Memory B cell (primary cell): Measurements from ENCODE around the gene TRIM24.
A peak's percentile ranks its signal among the peaks of the same experiment; 100 is the strongest.
"Not testable (repeated sequence)": the region's sequence is repeated elsewhere in the genome, so short reads cannot be mapped to it uniquely, and the experiment has no call there.

Experiments
- ATAC-seq: fragments of 150-1000 bp; cut with Tn5 transposase; 2 replicates; pipeline ENCODE4 v1.10.0; 2021; ENCODE audit warnings: low read depth, mild to moderate bottlenecking, moderate library complexity
- DNase-seq, 2 donors: peaks; one replicate each; pipeline ENCODE4 v3.0.0; 2022; ENCODE audit warnings: low spot score in 2 of 2
- H3K27ac Mint-ChIP-seq: one replicate; pipeline ENCODE4 v1.8.0; 2022; ENCODE audit warnings: mild to moderate bottlenecking, moderate library complexity, mixed read lengths
- H3K27me3 Mint-ChIP-seq: one replicate; pipeline ENCODE4 v1.8.0; 2022; ENCODE audit warnings: mixed read lengths
- H3K36me3 Mint-ChIP-seq: one replicate; pipeline ENCODE4 v1.8.0; 2022; ENCODE audit warnings: mild to moderate bottlenecking, mixed read lengths
- H3K4me1 Mint-ChIP-seq: one replicate; pipeline ENCODE4 v1.8.0; 2022; ENCODE audit warnings: mixed read lengths
- H3K4me3 Mint-ChIP-seq: one replicate; pipeline ENCODE4 v1.8.0; 2022; ENCODE audit warnings: mild to moderate bottlenecking, moderate library complexity, mixed read lengths
- H3K9me3 Mint-ChIP-seq: one replicate; pipeline ENCODE4 v1.8.0; 2022; ENCODE audit warnings: mixed read lengths

TRIM24 gene

DNA sequence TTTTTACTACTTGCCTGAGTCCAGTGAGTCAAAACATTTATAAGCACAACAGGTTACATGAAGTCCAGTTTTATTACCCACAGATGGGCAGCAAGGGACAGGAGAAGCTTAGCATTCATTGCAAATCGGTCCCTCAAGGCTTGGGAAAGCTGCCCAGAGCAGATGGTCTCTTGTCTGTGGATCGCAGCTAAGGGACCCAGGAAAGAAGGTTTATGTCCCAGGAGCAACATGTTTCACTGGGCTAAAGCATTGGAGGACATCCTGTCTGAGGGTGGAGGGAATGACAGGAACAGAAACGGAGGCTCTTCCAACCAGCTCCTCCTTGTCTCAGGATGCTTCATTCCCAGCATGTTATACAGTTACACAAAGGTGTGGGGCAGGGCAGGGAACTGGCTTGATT is 39.3 kb downstream of the TRIM24 start:
- ATAC-seq: no peak
- Mint-ChIP-seq H3K4me3 (no peak overlapping the region), H3K9me3 (no peaks in the 10 kb centered on the region), H3K4me1 (peaks cover 14% of the 10 kb centered on the region), H3K27me3 (no peaks in the 10 kb centered on the region), H3K36me3 (peaks cover 20% of the 10 kb centered on the region), H3K27ac (no peak overlapping the region)
- no peak for DNase-seq

DNA sequence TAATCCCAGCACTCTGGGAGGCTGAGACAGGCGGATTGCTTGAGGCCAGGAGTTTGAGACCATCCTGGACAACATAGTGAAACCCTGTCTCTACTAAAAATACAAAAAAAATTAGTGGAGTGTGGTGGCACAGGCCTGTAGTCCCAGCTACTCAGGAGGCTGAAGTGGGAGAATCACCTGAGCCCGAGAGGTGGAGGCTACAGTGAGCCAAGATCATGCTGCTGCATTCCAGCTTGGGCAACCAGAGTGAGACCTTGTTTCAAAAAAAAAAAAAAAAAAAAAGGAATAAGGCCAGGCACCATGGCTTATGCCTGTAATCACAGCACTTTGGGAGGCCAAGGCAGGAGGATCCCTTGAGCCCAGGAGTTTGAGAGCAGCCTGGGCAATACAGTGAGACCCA is 40.2 kb downstream of the TRIM24 start:
- peaks cover 23% of the 10 kb centered on the region for H3K36me3 Mint-ChIP-seq
- not testable (repeated sequence) for H3K9me3 Mint-ChIP-seq, H3K27ac Mint-ChIP-seq, H3K27me3 Mint-ChIP-seq, DNase-seq, H3K4me3 Mint-ChIP-seq, ATAC-seq
- H3K4me1 Mint-ChIP-seq: peaks cover 15% of the 10 kb centered on the region

DNA sequence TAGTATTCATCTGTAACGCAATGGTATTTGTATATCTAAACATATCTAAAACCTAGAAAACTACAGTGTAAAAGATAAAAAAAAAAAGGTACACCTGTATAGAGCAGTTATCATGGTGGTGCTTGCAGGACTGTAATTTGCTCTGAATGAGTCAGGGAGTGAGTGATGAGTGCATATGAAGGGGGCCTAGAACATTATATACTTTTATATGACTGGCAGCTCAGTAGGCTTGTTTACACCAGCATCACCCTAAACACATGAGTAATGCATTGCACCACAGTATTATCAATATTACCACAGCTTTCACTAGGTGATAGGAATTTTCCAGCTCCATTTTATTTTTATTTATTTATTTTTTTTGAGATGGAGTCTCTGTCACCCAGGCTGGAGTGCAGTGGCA is 40.8 kb downstream of the TRIM24 start:
- H3K27me3 Mint-ChIP-seq: no peaks in the 10 kb centered on the region
- peaks cover 16% of the 10 kb centered on the region for H3K4me1 Mint-ChIP-seq
- DNase-seq (no peak), ATAC-seq (no peak)
- peaks cover 26% of the 10 kb centered on the region for H3K36me3 Mint-ChIP-seq
- H3K27ac Mint-ChIP-seq: no peak overlapping the region
- H3K4me3 Mint-ChIP-seq: no peak overlapping the region
- no peaks in the 10 kb centered on the region for H3K9me3 Mint-ChIP-seq

DNA sequence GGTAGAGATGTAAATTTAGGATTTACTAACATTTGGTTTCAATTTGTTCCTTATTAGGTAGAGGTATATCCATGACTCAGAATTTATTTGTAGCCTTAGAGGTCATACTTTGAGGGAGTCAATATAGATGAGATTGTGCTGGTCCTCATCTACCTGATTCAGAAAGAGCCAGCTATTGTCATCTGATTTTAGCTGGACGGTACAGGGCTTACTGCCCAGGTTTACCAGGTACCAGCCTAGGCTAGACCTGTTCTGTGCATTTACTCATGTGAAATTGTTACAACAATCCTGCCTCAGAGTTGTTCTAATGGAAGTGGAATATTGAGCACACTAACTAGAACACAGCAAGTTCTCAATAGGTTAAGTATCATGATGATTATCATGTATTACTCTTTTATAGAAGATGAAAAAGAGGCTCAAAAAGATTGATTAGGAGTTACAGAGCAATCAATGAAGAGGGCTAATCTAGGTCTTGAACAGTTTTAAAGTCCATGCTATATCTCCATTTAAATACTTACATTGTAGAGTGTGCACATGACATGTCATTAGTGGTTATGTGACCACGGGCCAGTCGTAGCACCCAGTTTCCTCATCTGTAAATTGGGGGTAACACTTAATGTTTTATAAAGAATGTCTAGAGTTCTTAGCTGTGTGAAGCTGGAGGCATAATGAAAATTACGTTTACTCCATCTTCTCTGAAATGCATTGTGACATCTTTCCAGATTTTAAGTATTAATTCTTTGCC is 42.1 kb downstream of the TRIM24 start:
- H3K4me1 Mint-ChIP-seq: peaks cover 20% of the 10 kb centered on the region
- no peaks in the 10 kb centered on the region for H3K27me3 Mint-ChIP-seq
- no peak for DNase-seq
- H3K9me3 Mint-ChIP-seq: no peaks in the 10 kb centered on the region
- H3K4me3 Mint-ChIP-seq: no peak overlapping the region
- ATAC-seq: no peak
- peaks cover 29% of the 10 kb centered on the region for H3K36me3 Mint-ChIP-seq
- H3K27ac Mint-ChIP-seq: no peak overlapping the region

DNA sequence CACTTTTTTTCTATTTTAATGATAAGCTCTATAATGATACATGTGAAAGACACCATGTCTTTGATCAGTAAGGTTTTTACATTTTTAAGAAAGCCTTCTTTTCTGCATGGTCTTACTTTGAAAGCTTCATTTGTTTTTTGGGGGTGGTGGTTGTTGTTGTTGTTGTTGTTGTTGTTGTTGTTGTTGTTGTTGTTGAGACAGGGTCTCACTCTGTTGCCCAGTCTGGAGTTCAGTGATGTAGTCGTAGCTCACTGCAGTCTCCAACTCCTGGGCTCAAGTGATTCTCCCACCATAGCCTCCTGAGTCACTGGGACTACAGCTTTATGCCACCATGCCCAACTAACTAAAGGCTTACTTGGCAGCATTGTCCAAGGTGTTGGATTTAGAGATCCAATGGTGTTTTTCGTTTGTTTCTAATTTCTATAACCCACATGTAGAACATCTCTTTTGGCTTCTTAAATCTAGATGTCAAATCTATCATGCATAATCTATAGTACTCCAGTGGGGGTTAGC is 45.4 kb downstream of the TRIM24 start:
- no peaks in the 10 kb centered on the region for H3K9me3 Mint-ChIP-seq
- H3K4me1 Mint-ChIP-seq: peaks cover 17% of the 10 kb centered on the region
- H3K27ac Mint-ChIP-seq: no peak overlapping the region
- no peaks in the 10 kb centered on the region for H3K27me3 Mint-ChIP-seq
- DNase-seq (no peak), ATAC-seq (no peak)
- no peak overlapping the region for H3K4me3 Mint-ChIP-seq
- H3K36me3 Mint-ChIP-seq: peaks cover 28% of the 10 kb centered on the region

DNA sequence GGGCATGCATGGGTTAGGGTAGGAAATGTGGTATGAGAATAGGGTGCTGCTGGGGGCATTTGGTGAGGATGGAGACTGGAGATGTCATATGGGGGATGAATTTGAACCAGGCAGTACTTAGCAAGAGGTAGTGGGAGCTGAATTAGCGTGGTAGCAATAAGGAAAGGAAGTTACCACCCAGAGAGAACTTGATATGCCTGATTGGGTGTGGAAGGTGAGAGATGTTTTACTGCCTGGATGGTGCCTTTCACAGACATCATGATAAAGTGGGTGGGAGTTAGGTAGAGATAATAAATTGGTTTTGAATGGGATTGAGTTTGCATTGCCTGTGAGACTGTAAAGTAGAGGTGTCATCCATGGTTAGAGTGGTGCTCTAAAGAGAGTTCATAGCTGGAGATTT is 46.7 kb downstream of the TRIM24 start:
- Mint-ChIP-seq H3K9me3 (no peaks in the 10 kb centered on the region), H3K27ac (no peak overlapping the region), H3K4me3 (no peak overlapping the region), H3K36me3 (peaks cover 32% of the 10 kb centered on the region), H3K27me3 (no peaks in the 10 kb centered on the region), H3K4me1 (peaks cover 17% of the 10 kb centered on the region)
- DNase-seq: no peak
- no peak for ATAC-seq

DNA sequence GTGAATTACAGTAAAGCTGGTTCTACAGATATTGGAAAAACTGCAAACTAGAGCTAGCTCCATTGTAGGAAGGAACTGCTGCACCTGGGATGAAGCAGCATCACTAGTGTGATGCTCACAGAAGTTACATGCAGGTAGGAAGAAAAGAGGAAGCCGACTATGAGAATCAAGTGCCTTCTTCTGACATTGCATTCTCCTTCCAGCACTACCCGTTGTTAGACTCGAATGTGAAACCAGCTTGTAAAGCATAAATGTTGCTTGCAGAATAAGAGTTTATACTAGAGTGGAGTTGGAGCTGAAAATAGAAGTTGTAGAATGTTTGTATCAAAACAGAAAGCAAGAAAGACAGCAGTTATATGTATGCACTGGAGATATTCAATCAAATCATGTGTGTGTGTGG is 49.9 kb downstream of the TRIM24 start:
- no peak for ATAC-seq
- H3K36me3 Mint-ChIP-seq: peaks cover 46% of the 10 kb centered on the region
- no peak for DNase-seq
- no peaks in the 10 kb centered on the region for H3K9me3 Mint-ChIP-seq
- no peak overlapping the region for H3K27ac Mint-ChIP-seq
- H3K4me3 Mint-ChIP-seq: no peak overlapping the region
- H3K4me1 Mint-ChIP-seq: peaks cover 22% of the 10 kb centered on the region
- H3K27me3 Mint-ChIP-seq: no peaks in the 10 kb centered on the region

DNA sequence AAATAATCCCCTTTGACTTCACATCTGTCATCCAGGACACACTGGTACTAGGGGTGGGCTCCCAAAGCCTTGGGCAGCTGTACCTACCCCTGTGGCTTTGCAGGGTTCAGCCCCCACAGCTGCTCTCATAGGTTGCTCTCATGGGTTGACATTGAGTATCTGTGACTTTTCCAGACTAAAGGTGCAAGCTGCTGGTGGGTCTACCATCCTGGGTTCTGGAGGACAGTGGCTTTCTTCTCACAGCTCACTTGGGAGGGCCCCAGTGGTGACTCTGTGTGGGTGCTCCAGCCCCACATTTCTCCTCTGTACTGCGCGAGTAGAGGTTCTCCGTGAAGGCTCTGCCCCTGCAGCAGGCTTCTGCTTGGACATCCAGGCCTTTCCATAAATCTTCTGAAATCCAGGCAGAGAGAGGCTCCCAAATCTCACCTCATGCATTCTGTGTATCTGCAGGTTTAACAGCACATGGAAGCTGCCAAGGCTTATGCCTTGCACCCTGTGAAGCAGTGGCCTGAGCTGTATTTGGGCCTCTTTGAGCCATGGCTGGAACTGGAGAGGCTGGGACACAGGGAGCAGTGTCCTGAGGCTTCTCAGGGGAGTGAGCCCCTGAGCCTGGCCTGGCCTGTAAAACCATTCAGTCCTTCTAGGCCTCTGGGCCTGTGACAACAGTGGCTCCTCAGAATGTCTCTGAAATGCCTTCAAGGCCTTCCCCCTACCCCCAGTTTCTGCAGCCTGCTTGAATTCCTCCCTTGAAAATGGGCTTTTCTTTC is 52.2 kb downstream of the TRIM24 start:
- no peaks in the 10 kb centered on the region for H3K9me3 Mint-ChIP-seq
- H3K4me1 Mint-ChIP-seq: peaks cover 16% of the 10 kb centered on the region
- H3K27me3 Mint-ChIP-seq: no peaks in the 10 kb centered on the region
- H3K36me3 Mint-ChIP-seq: peaks cover 44% of the 10 kb centered on the region
- H3K4me3 Mint-ChIP-seq: no peak overlapping the region
- DNase-seq: no peak
- no peak overlapping the region for H3K27ac Mint-ChIP-seq
- ATAC-seq: no peak

DNA sequence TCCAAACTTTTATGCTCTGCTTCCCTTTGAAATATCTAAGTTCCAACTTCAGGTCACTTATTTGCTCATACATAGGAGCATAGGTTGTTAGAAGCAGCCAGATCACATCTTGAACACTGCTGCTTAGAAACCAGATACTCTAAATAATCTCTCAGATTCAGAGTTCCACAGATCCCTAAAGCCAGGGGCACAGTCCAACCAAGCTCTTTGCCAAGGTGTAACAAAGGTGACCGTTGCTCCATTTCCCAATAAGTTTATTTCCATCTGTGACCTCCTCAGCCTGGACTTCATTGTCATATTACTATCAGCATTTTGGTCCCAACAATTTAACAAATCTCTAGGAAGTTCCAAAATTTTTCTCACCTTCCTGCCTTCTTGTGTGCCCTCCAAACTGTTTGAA is 52.8 kb downstream of the TRIM24 start:
- Mint-ChIP-seq H3K27me3 (no peaks in the 10 kb centered on the region), H3K9me3 (no peaks in the 10 kb centered on the region), H3K4me1 (peaks cover 16% of the 10 kb centered on the region), H3K36me3 (peaks cover 45% of the 10 kb centered on the region), H3K27ac (no peak overlapping the region), H3K4me3 (no peak overlapping the region)
- ATAC-seq: no peak
- DNase-seq: no peak

DNA sequence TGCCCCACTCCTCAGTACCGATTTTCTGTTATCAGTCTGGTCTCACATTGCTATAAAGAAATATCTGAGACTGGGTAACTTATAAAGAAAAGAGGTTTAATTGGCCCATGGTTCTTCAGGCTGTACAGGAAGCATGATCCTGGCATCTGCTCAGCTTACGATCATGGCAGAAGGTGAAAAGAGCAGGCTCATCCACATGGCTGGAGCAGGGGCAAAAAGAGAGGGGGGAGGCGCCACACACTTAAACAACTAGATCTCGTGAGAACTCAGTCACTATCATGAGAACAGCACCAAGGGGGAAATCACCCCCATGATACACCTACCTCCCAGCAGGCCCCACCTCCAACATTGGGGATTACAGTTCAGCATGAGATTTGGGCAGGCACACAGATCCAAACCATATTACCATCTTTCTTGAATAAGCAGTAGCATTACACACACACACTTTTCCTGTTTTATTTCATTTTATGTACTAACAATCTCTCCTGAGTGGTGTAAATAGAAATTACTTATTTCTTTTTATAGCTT is 53.3 kb downstream of the TRIM24 start:
- Mint-ChIP-seq H3K27me3 (no peaks in the 10 kb centered on the region), H3K9me3 (no peaks in the 10 kb centered on the region), H3K27ac (peak overlapping the region; percentile 8), H3K36me3 (peaks cover 42% of the 10 kb centered on the region), H3K4me3 (no peak overlapping the region), H3K4me1 (peaks cover 16% of the 10 kb centered on the region)
- ATAC-seq (no peak), DNase-seq (no peak)

DNA sequence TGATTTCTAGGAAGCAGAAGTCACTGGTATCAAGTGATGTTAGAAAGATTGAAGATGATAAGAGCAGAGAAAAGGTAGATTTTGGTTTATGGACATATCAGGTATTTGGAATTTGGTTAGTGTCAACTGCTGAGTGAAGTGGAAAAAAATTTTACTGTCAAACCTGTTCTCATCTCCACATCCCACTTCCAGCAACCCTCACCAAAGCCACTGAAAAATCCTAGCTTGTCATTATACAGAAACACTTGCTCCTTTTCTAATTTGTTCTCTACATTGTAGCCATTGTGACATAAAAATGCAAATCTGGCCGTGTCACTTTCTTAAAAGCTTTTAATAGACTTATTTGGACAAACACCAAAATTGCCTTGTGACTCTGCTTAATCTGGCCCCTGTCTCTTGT is 54.0 kb downstream of the TRIM24 start:
- Mint-ChIP-seq H3K4me1 (peaks cover 16% of the 10 kb centered on the region), H3K27ac (peak overlapping the region; percentile 8), H3K27me3 (no peaks in the 10 kb centered on the region), H3K4me3 (no peak overlapping the region), H3K9me3 (no peaks in the 10 kb centered on the region), H3K36me3 (peaks cover 45% of the 10 kb centered on the region)
- no peak for ATAC-seq
- DNase-seq: no peak

DNA sequence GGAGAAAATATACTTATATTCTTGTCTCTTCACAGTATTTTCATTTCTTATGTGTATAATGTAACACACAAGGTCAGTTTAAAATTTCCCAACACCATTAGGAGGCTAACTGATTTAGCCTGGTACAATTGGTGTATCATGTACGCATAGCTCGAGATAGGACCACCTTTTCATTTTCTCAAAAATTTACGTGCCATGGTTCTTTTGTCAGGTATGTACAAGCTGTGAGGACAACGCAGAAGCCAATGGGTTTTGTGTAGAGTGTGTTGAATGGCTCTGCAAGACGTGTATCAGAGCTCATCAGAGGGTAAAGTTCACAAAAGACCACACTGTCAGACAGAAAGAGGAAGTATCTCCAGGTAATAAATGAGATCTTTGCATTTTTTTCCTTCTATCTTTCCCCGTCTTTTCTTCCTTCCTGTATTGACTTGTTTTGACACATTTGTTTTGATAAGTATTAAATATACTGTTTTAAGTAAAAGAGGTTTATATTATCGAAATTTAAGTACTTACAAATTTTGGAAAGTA is 55.0 kb downstream of the TRIM24 start:
- H3K4me1 Mint-ChIP-seq: peaks cover 13% of the 10 kb centered on the region
- peaks cover 44% of the 10 kb centered on the region for H3K36me3 Mint-ChIP-seq
- no peaks in the 10 kb centered on the region for H3K27me3 Mint-ChIP-seq
- no peak overlapping the region for H3K4me3 Mint-ChIP-seq
- H3K9me3 Mint-ChIP-seq: no peaks in the 10 kb centered on the region
- DNase-seq (no peak), ATAC-seq (peak; percentile 37)
- H3K27ac Mint-ChIP-seq: no peak overlapping the region

DNA sequence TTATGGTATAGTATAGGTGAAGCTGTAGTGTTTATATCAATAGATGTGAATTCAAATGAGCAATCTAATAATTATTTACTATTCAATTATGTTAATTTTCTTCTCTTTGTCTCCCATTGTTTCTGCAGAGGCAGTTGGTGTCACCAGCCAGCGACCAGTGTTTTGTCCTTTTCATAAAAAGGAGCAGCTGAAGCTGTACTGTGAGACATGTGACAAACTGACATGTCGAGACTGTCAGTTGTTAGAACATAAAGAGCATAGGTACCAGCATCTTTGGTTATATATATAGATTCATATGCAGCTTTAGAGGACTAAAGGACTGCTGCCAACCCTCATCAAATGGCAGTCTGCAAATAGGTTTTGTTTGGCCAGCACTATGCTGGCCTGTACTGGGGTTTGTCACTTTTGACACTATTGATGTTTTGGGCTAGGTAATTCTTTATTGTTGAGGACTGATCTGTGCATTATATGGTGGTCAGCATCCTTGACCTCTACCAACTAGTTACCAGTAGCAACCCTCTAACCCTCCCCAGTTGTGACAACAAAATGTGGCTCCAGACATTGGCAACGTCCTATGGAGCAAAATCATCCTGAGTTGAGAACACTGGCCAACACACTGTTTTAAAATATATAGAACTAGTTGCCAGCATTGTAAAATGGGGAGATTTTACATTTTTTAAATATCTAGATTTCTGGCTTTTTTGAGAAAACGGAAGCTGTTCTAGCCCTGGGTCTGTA is 59.2 kb downstream of the TRIM24 start:
- Mint-ChIP-seq H3K9me3 (peaks cover 9% of the 10 kb centered on the region), H3K27ac (no peak overlapping the region), H3K27me3 (no peaks in the 10 kb centered on the region), H3K36me3 (peaks cover 47% of the 10 kb centered on the region), H3K4me3 (no peak overlapping the region), H3K4me1 (peaks cover 8% of the 10 kb centered on the region)
- ATAC-seq (no peak), DNase-seq (no peak)

DNA sequence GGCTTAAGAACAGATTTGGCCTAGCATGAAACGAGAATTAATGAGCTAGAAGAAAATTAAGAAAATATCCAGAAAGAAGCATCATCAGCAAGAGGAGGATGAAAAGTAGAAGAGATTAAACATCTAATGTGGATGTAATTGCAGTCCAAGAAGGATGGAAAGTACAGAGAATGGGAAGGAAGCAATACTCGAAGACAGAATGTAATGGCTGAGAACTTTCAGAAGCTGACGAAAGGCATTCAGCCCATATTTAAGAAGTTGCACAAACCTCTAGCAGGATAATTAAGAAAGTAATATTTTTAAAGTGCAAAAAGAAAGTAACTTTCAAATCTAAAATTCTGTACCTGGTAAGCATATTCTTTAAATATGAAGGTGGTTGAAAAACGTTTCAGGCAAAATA is 60.7 kb downstream of the TRIM24 start:
- H3K36me3 Mint-ChIP-seq: peaks cover 50% of the 10 kb centered on the region
- no peaks in the 10 kb centered on the region for H3K4me1 Mint-ChIP-seq
- H3K27ac Mint-ChIP-seq: no peak overlapping the region
- no peak overlapping the region for H3K4me3 Mint-ChIP-seq
- no peaks in the 10 kb centered on the region for H3K27me3 Mint-ChIP-seq
- peaks cover 10% of the 10 kb centered on the region for H3K9me3 Mint-ChIP-seq
- DNase-seq: no peak
- no peak for ATAC-seq
